NCI-H446 treated with DMSO at 0.1 percent for 48 hours (cell line): Measurements from ENCODE around the gene SELENOS.

Experiments
- DNase-seq: peaks from one replicate; lab custom pipeline; 2025; lab: John Stamatoyannopoulos, UW

SELENOS gene

GRCh38 chr15:101250873-101251829 is 26.1 kb downstream of the SELENOS start:
- no peak for DNase-seq

- DNase-seq = peak; percentile 49
Observed at GRCh38 chr15:101250341-101250831, 26.9 kb downstream of the SELENOS start.

GRCh38 chr15:101248274-101248673 is 29.0 kb downstream of the SELENOS start:
- DNase-seq = no peak

- DNase-seq = no peak
Observed at GRCh38 chr15:101246824-101247745, 30.2 kb downstream of the SELENOS start.

- DNase-seq = no peak
Observed at GRCh38 chr15:101246391-101246790, 30.9 kb downstream of the SELENOS start.

- DNase-seq = no peak
Observed at GRCh38 chr15:101244889-101245668, 32.2 kb downstream of the SELENOS start.

GRCh38 chr15:101244036-101244781 is 33.1 kb downstream of the SELENOS start:
- DNase-seq = no peak

- no peak for DNase-seq
Observed at GRCh38 chr15:101243420-101243819, 33.9 kb downstream of the SELENOS start.

- DNase-seq = no peak
Observed at GRCh38 chr15:101242999-101243336, 34.3 kb downstream of the SELENOS start.

GRCh38 chr15:101242160-101242998 is 34.9 kb downstream of the SELENOS start:
- DNase-seq = no peak

- DNase-seq = no peak
Observed at GRCh38 chr15:101240358-101240757, 36.9 kb downstream of the SELENOS start.

- DNase-seq = no peak
Observed at GRCh38 chr15:101239724-101240136, 37.6 kb downstream of the SELENOS start.

- no peak for DNase-seq
Observed at GRCh38 chr15:101237251-101237650, 40.0 kb downstream of the SELENOS start.

- DNase-seq = no peak
Observed at GRCh38 chr15:101233651-101234280, 43.5 kb downstream of the SELENOS start.

- no peak for DNase-seq
Observed at GRCh38 chr15:101232677-101233076, 44.6 kb downstream of the SELENOS start.

GRCh38 chr15:101228313-101228712 is 49.0 kb downstream of the SELENOS start:
- DNase-seq = no peak

GRCh38 chr15:101225658-101226057 is 51.6 kb downstream of the SELENOS start:
- DNase-seq = no peak
